ENCODE data around the gene FOSB.
"Not testable (repeated sequence)": the region's sequence is repeated elsewhere in the genome, so short reads cannot be mapped to it uniquely, and the experiment has no call there.

Gene FOSB

DNA sequence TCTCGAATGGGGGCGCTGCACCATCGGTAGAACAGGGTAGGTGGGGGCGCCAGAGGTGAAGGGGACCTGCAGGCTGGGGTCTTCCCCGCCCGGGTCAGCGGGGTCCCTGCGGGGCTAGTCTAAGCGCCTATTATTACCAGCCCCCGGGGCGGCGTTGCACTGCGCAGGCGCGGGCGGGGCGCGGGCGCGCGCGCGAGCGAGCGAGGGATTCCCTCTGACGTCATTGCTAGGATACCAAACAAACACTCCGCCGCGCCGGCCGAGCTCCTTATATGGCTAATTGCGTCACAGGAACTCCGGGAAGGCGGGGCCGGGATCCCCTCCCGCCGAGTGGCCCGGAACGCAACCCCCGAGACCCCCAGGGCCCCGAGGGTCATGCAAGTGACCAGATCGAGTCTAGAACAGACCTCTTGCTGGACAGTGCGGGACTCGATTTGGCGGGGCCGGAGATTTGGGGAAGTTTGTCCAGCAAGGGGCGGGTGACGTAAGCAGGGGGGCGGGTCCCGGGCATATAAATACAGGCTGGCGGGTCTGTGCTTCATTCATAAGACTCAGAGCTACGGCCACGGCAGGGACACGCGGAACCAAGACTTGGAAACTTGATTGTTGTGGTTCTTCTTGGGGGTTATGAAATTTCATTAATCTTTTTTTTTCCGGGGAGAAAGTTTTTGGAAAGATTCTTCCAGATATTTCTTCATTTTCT lies at the start of gene FOSB:
Gene FOSB, plus strand, starts transcription at position 541 of the 703 bp plus-strand sequence. CDS start 591 bp downstream, outside the sequence.
- DNase-seq (ENCODE audit: low read depth in 3 of 3), result peak; percentile 88 to 90 (median 89)

DNA sequence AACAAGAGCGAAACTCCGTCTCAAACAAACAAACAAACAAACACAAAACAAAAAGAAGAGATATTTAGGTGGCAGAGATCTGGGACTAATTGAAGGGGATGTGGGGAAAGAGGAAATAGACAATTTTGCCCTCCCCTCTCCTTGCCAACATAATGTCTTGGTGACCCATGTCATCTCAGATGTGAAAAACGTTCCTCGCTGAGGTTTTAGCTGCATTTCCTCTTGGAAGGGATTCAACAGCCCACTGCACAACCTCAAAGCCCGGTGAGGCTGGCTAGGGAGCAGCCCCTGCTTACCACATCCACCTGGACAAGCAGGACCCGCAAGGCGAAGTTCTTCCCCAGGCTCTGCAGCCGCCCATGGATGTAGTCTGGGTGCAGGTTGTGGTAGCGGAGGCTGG lies 49.0 kb upstream of the FOSB start:
- DNase-seq (ENCODE audit: low read depth in 3 of 3), result no peak

DNA sequence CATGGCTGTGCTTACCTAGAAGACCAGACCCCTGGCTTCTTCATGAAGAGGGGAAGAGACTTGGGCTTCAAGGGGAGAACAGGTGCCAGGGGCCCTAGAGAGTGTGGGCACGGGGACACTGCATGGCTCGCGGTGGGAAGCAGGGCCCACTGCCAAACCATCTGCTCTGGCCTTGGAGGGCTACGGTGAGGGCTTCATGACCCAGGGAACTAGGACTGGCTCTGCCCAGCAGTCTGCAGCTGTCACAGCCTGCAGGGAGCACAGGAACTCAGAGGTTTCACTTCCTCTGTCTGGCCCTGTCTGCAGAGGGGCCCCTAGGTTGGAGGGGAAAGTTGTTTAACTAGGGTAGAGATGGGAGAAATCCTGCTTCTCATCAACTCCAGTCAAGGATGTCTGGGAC lies 48.4 kb upstream of the FOSB start:
- DNase-seq (ENCODE audit: low read depth in 3 of 3), result no peak

DNA sequence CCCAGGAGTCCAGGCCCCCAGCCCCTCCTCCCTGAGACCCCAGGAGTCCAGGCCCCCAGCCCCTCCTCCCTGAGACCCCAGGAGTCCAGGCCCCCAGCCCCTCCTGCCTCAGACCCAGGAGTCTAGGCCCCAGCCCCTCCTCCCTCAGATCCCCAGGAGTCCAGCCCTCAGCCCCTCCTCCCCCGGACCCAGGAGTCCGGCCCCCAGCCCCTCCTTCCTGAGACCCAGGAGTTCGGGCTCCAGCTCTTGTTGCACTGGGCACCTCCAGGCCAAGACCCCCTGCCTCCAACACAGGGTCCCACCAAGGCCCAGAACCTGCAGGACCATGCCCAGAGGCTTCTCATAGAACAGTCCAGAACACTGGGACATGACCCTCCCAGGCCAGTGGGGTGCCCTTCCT lies 47.9 kb upstream of the FOSB start:
- no peak for DNase-seq (ENCODE audit: low read depth in 3 of 3)

DNA sequence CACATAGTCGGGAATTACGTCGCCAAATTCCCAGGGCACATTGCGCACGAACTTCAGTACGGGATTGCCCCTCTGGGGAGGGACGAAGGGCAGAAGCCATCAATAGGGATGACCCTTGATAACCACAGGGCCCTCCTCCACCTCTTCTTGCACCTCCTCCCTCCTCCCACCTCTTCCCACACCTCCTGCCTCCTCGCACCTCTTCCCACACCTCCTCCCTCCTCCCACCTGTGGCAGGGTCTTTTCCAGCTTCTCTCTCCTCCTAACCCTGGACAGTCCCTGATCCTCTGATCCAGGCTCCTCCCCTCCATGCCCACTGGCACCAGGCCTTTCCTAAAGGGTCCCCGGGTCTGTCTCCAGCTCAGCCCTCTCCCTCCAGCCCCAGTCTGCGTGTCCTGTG lies 47.4 kb upstream of the FOSB start:
- DNase-seq (ENCODE audit: low read depth in 3 of 3), result no peak

DNA sequence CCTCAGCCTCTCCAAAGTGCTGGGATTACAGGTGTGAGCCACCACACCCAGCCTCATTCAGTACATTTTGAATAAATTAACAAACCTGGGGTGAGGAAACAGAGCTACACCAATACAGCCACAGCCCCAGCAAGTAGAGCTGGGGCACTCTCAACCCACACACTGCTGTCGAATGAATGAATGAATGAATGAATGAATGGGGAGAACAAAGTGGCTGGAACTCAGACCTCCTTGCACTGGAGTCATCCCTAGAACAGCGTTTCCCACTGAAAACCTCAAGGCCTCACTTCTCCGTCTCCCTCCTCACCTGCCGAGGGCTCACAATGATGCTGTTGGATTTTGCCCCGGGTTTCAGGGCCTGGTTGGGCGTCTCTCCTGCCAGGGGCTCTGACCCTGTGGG lies 46.9 kb upstream of the FOSB start:
- no peak for DNase-seq (ENCODE audit: low read depth in 3 of 3)

DNA sequence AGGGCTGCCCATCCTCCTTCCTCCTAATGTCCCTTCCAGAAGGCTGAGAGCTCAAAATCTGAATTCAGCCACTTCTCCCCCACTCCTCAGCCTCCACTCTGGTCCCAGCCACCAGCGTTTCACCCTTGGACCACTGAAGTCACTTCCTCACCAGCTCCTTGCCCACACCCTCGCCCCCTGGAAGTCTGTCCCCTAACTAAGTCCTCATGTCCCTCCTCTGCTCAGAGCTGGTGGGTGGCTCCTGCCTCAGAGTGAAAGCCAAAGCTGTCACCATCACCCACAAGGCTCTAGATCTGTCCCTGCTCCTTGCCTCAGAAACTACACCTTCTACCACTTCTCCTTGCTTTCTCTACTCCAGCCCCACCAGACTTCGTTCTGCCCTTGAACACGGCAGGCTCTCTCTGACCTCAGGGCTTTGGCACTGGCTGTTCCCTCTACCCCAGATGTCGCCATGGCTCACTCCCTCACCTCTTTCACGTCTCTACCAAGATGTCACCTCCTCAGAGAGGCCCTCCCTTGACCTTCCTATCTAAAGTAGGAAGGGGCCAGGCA lies 45.8 kb upstream of the FOSB start:
- no peak for DNase-seq (ENCODE audit: low read depth in 3 of 3)

DNA sequence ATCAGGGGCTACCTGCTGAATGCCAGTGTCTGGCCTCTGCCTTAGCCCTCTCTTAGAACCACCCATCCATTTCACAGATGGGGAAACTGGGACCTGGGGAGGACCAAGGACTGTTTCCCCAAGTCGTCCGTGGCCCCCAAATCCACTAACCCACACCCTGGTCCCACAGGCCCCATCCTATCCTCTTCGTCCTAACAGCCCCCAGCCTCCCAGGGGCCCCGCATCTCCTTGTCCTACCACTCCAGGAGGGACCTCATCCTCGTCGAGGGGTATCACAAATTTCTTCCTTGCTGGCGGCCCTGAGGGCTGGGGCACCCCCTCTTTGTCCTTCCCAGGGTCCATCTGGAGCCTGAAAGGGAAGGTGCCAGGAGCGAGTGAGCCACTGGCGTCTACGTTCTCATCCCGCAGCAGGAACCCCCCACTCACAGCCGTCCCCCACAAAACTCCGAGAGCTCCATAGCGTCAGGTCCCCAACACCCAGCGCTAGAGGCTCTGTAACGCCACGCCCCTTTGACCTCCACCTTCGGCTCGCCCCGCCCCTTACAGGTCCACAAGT lies 44.7 kb upstream of the FOSB start:
- peak in 2 of 3 donors; percentile 80 to 91 for DNase-seq (ENCODE audit: low read depth in 3 of 3)

DNA sequence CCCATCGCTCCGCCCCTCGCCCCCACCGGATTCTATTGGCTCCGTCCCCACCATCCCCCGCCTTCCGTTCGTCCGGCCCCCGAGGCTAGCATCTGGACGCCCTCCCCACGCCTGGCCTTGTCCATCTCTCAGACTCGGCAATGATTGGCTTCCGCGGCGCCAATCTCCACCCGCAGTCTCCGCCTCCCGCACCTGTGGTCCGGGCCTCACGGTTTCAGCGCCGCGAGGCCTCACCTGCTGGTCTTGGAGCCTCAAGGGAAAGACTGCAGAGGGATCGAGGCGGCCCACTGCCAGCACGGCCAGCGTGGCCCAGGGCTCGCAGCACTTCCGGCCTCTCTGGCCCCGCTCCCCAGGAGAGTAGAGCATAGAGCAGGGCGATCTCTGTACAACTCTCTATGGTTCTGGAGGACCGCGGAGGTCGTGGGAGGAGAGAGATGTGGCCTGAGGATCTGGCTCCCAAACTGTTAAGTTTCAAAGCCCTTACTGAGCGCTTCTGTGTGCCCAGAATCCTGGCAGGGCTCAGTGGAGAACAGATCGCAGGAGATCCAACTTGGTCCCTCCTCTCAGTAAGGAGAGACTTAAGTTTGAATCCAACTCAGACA lies 44.1 kb upstream of the FOSB start, which contains the start of gene ERCC1:
Gene ERCC1, minus strand, starts transcription at position 329 of the 602 bp plus-strand sequence. CDS start 543 bp downstream, outside the sequence.
- peak; percentile 55 to 79 (median 64) for DNase-seq (ENCODE audit: low read depth in 3 of 3)

DNA sequence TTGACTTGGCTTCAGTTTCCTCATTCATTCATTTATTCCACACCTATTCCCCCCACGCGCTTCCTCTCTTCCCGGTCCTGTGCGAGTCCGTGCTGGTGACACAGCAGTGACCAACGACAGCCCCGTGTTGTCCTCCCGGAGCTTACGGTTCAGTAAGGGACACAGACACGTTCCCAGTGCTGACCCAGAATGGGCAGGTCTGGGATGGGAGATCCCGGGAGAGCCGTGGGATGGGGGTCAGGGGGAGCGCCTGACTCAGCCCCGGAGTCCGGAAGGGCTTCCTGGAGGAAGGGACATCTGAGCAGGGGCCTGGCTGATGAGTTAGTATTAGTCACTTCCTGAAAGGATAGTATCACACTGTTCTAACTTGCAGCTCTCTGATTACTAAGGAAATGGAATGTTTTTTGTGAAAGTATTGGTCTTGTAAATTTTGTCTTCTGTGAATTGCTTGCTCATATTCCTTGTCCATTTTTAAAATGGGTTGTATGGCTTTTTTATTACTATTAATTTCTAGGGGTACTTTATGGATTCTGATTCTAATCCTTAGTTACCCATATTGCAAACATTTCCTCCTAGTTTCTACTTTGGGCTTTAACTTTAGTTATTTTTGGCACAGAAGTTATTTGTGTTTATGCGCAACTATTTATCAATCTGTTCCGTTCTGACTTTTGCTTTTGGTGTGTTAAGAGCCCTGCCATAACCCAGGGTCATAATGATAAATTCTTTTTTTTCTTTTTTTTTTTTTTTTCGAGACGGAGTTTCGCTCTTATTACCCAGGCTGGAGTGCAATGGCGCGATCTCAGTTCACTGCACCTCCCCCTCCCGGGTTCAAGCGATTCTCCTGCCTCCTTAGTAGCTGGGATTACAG lies 43.4 kb upstream of the FOSB start:
- peak in 1 of 3 donors; percentile 27 for DNase-seq (ENCODE audit: low read depth in 3 of 3)

DNA sequence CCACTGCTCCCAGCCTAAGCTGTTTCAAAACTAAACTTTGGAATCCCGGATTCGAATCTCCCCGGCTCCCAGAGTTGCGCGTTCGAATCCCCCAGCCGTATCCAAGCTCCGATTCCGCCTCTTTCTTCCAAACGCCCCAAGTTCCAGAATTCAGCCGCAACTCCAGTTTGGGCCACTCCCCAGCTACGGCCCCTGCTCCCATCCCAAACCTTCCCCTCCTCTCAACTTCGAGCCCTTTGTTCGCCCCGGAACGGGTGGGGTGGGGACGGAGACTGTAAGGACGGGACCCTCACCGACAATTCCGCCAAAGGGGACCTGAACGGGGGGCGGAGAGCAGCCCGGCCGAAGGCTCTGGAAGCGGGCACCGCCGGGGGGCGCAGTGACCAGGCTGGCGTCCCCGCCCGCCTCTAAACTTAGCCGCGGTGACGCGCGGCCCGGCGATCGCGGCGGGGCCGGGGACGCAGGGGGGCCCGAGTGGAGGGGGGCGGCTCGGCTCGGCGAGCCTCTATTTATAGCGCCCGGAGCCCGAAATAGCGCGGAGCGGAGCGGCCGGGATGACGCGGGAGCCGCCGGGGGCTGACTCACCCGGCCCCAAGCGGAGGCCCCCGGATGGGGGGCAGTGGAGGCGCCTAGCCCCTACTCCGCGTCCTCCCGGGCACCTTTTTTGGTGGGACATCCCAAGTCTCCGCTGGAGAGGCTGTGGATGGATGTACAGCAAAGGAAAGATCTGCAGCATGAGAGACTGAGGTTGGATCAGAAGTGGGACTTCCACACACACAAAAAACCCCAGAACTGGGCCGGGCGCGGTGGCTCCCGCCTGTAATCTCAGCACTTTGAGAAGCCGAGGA lies 39.2 kb upstream of the FOSB start:
- DNase-seq (ENCODE audit: low read depth in 3 of 3), result no peak

DNA sequence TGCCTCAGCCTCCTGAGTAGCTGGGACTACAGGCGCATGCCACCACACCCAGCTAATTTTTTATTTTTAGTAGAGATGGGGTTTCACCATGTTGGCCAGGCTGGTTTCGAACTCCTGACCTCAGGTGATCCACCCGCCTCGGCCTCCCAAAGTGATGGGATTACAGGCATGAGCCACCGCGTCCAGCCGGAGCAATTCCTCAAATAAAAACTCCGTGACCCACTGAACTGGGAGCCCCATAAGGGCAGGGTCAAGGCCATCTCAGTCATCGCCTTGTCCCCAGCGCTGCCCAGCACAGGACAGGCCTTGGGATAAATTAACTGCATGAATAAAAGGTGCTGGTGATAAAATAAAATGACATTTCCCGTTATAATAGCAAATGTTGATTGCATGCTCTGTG lies 37.9 kb upstream of the FOSB start:
- DNase-seq (ENCODE audit: low read depth in 3 of 3), result not testable (repeated sequence)

DNA sequence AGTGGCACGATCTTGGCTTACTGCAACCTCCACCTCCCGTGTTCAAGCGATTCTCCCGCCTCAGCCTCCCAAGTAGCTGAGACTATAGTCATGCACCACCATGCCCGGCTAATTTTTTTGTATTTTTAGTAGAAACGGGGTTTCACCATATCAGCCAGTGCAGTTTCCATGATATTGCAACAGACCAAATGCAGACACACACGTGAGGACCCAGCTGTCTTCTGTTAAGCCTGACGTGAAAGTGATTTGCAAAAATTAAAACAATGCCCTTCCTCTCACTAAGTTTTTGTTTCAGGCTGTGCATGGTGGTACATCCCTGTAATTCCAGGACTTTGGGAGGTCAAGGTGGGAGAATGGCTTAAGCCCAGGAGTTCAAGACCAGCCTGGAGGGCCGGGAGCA lies 36.8 kb upstream of the FOSB start:
- DNase-seq (ENCODE audit: low read depth in 3 of 3), result not testable (repeated sequence)

DNA sequence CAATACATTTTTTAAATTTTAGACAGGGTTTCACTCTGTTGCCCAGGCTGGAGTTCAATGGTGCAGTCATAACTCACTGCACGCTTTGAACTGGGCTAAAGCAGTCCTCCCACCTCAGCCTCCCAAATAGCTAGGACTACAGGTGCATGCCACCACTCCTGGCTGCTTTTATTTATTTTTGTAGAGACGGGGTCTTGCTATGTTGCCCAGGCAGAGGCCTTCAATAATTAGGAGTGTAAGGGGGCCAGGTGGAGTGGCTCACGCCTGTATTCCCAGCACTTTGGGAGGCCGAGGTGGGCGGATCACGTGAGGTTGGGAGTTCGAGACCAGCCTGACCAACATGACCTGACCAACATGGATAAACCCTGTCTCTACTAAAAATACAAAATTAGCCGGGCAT lies 35.3 kb upstream of the FOSB start:
- not testable (repeated sequence) for DNase-seq (ENCODE audit: low read depth in 3 of 3)

DNA sequence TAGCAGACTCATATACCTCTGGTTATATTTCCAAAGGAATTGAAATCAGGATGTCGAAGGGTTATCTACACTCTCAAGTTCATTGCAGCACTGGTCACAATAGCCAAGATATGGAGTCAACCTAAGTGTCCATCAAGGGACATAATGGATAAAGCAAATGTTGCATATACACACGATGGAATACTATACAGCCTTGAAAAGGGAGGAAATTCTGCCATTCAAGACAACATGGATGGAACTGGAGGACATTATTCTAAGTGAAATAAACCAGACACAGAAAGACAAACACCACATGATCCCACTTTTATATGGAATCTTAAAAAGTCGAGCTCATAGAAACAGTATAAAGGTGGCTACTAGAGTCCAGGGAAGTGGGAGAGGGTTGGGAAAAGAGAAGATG lies 30.5 kb upstream of the FOSB start:
- DNase-seq (ENCODE audit: low read depth in 3 of 3), result no peak

DNA sequence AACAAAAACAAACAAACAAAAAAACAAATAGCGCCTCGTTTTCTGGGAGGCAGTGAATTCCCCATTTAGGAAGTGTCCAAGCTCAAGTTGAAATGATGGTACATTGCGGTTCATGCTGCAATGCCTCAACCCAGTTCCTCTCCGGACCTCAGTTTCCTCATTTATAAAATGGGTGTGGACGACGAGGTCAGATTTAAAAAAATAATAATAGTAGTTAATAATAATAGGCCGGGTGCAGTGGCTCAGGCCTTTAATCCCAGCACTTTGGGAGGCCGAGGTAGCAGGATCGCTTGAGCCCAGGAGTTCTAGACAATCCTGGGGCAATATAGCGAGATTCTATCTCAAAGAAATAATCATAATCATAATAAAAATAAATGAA lies 28.6 kb upstream of the FOSB start:
- no peak for DNase-seq (ENCODE audit: low read depth in 3 of 3)

DNA sequence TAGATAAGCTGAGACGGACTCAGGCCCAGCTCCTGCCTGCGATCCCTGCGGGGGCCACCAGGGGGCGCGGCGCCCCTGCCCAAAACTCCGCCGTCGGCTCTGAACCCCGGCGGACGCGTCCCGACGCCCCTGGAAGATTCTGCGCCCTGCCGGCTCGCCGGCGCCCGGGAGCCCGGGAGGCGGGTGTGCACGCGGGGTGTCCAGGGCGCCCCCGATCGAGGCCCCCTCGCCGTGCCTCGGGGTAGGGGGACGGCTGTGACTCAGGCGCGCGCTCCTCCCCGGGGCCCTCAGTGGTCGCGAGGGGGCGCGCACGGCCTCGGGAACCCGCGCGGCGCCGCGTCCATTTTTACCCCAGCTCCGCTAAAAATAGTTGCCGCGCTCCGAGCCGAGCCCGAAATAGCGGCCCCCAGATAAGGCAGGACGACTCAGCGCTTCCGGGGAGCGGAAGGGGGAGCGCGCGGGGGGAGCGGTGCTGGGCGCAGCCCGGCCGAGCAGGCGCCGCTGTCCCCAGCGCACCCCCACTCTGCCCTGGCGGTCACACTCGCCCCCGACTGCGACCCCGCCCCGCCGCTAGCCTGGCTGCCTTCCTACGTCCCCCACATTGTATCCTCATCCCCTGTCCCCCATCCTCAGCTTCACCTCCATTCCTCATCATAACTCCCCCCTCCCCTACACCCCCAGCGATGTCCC lies 28.1 kb upstream of the FOSB start:
- DNase-seq (ENCODE audit: low read depth in 3 of 3), result peak; percentile 65 to 73 (median 71)

DNA sequence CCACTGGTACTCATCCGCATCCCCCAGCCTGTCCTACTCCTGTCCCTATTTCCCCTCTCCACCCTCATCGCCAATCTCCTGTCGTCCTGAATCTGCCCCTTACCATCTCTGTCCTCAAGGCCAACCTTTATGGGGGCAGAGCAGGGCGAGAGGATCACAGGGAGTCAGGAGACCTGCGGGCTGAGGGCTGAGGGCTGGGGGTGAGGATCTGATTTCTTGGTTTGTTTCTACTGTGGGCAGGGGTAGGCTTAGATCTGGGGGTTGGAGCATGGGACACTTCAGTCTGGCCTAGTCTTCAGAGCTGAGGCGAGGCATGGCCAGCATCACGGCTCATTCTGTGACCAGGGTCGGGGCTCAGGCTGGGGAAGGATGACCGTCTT lies 27.5 kb upstream of the FOSB start:
- DNase-seq (ENCODE audit: low read depth in 3 of 3), result no peak

DNA sequence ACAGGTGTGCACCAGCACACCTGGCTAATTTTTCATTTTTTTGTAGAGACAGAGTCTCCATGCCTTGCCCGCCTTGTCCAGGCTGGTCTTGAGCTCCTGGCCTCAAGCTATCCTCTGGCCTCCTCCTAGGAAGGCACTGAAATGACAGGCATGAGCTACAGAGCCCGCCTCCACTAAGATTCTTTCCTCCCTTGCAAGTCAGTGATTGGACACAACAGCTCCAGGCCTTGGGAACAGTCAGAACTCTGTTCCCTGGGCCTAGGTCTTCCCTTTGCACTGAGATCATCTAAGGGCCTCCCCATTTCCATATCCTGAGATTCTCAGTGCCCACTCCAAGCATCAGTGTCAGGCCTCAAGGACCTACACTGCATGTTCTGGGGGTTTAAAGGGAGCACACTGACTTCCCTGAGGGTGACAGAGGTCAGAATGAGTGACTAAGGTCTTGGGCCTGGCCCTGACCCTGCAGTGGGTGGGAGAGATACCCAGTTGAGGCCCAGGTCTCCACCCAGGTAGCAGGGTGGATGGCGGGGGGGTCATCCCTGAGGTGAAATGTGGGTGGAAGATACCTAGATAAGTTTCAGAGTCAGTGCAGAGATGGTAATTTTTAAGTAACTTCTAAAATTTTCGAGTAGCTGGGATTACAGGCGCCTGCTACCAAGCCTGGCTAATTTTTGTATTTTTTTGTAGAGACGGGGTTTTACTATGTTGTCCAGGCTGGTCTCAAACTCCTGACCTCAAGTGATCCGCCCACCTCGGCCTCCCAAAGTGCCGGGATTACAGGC lies 26.7 kb upstream of the FOSB start:
- no peak for DNase-seq (ENCODE audit: low read depth in 3 of 3)

DNA sequence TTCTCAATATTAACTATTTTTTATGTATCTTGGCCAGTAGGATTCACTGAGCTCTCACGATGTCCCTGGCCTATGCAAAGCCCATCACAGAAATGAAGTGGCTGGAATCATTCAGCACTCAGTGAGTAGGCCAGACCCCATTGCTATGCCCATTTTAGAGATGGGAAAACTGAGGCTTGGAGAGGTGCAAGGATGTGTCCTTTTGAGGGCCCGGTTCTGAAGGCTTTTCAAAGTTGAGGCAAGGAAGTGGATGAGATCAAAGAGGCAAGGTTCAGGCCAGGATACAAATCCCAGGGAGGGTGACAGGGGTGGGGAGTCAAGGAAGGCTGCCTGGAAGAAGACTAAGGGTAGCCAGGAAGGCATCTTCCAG lies 25.4 kb upstream of the FOSB start:
- no peak for DNase-seq (ENCODE audit: low read depth in 3 of 3)

Measured in stimulated activated CD4-positive, alpha-beta T cell treated with anti-CD3 and anti-CD28 coated beads, TNF-alpha, amount 100 ng/mL, for 48 hours (primary cell).